Right lobe of liver (tissue), 4 donors: Measurements from ENCODE around the gene GPR183.

Experiments used
- POLR2A ChIP-seq: fragments of 450-650 bp; IDR thresholded peaks from one replicate; pipeline ENCODE4 v1.6.1; 2017; ENCODE audit warnings: antibody characterized with exemption, mild to moderate bottlenecking
- TF ChIP-seq, protein P1 (sequence below), 4 donors: fragments of 200-600 bp in 3 of 4; fragments of 450-650 bp in 1 of 4; IDR thresholded peaks; one replicate each; pipeline versions ENCODE4 v1.5.1 to v1.8.0; 2016 to 2022; ENCODE audit warnings: antibody characterized with exemption in 4 of 4, mild to moderate bottlenecking in 2 of 4
- donor health status: DM: no; HTN: no; CAD: no.
- donor health status: DM: no; HTN: no; CAD: no.
- donor health status: DM: no; HTN: yes; CAD: no.

DNA sequence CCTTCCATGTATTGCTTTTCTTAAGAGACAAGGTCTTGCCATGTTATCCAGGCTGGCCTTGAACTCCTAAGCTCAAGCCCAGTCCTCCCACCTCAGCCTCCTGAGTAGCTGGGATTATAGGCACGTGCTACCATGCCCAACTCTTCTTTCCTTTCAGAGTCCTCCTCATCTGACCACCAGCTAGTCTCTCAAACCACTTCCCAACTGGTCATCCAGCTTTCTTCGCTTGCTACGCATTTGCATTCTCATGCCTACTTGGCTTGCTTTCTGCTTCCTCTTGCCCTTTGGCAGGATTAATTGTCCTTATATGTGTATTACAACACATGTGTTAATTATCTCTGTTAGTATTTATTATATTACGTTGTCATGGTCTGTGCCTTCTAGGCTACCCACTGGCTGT is 55.3 kb downstream of the GPR183 start:
- TF ChIP-seq, protein P1, sequence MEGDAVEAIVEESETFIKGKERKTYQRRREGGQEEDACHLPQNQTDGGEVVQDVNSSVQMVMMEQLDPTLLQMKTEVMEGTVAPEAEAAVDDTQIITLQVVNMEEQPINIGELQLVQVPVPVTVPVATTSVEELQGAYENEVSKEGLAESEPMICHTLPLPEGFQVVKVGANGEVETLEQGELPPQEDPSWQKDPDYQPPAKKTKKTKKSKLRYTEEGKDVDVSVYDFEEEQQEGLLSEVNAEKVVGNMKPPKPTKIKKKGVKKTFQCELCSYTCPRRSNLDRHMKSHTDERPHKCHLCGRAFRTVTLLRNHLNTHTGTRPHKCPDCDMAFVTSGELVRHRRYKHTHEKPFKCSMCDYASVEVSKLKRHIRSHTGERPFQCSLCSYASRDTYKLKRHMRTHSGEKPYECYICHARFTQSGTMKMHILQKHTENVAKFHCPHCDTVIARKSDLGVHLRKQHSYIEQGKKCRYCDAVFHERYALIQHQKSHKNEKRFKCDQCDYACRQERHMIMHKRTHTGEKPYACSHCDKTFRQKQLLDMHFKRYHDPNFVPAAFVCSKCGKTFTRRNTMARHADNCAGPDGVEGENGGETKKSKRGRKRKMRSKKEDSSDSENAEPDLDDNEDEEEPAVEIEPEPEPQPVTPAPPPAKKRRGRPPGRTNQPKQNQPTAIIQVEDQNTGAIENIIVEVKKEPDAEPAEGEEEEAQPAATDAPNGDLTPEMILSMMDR (IDR thresholded peaks at IDR 0.05), result no peak
- no peak for TF ChIP-seq POLR2A
